Measurements from ENCODE around the gene TMEM225. TPM values are rescaled to one million over a fixed set of nuclear protein-coding genes. Genes with fewer than 3 reads are reported as not detected.

The TMEM225 gene
- not detected in 2 replicates for total RNA-seq

GRCh38 chr11:123885570-123885969 lies at the start of gene TMEM225:
TMEM225 (minus strand) TSS chr11:123885670; CDS start chr11:123885425, 245 bp downstream.

GRCh38 chr11:123901867-123902266 lies 16.4 kb upstream of the TMEM225 start, which contains the start of gene OR8D4:
OR8D4 (plus strand) TSS chr11:123902167; CDS start chr11:123906432, 4,265 bp downstream.

Other genes starting within 250 kb of the TMEM225 start
- gene SCN3B, start 231.0 kb downstream of the TMEM225 start, total RNA-seq, result 0.13 and 0.16 TPM in 2 replicates
- gene ZNF202, start 144.0 kb downstream of the TMEM225 start, total RNA-seq, result 2.2 and 6.3 TPM in 2 replicates
- not detected in 2 replicates for gene OR6X1, start 131.2 kb downstream of the TMEM225 start, total RNA-seq
- gene OR6M1, start 79.3 kb downstream of the TMEM225 start, total RNA-seq, result not detected in 2 replicates
- not detected in 2 replicates for gene OR8D4, start 16.5 kb upstream of the TMEM225 start, total RNA-seq
- not detected in 2 replicates for gene OR4D5, start 53.9 kb upstream of the TMEM225 start, total RNA-seq
- not detected in 2 replicates for gene OR6T1, start 58.2 kb upstream of the TMEM225 start, total RNA-seq
- gene OR10S1, start 92.1 kb upstream of the TMEM225 start, total RNA-seq, result not detected in 2 replicates
- not detected in 2 replicates for gene OR10G6, start 109.5 kb upstream of the TMEM225 start, total RNA-seq
- not detected in 2 replicates for gene OR10G4, start 127.3 kb upstream of the TMEM225 start, total RNA-seq
- gene OR10G9, start 137.3 kb upstream of the TMEM225 start, total RNA-seq, result not detected in 2 replicates
- not detected in 2 replicates for gene OR10G8, start 141.1 kb upstream of the TMEM225 start, total RNA-seq
- gene OR10G7, start 155.7 kb upstream of the TMEM225 start, total RNA-seq, result not detected in 2 replicates
- gene VWA5A, start 229.8 kb upstream of the TMEM225 start, total RNA-seq, result 65.7 and 134 TPM in 2 replicates